Hepatocyte (in vitro differentiated cells): Measurements from ENCODE around the gene IL13RA1. TPM values are rescaled to one million over a fixed set of nuclear protein-coding genes. Genes with fewer than 3 reads are reported as not detected.
"Not testable (repeated sequence)": the region's sequence is repeated elsewhere in the genome, so short reads cannot be mapped to it uniquely, and the experiment has no call there.

Source experiments
- DNase-seq: peaks from one replicate; pipeline ENCODE4 v3.0.0-alpha.2; 2016; ENCODE audit warnings: low spot score
- H2AFZ ChIP-seq: fragments of 200-600 bp; sonication (generic); 2 replicates; pipeline ENCODE4 v1.6.0; 2016; ENCODE audit warnings: antibody characterized with exemption, mild to moderate bottlenecking
- H3K27ac ChIP-seq: fragments of 200-600 bp; sonication (generic); 2 replicates; pipeline ENCODE4 v1.5.1; 2016; ENCODE audit warnings: mild to moderate bottlenecking
- H3K27me3 ChIP-seq: fragments of 200-600 bp; sonication (generic); 2 replicates; pipeline ENCODE4 v1.6.1; 2016
- H3K36me3 ChIP-seq: fragments of 200-600 bp; sonication (generic); replicated peaks from 2 replicates; pipeline ENCODE4 v1.5.1; 2016; ENCODE audit warnings: low read depth; ENCODE audit not compliant: insufficient read depth
- H3K4me1 ChIP-seq: fragments of 200-600 bp; sonication (generic); 2 replicates; pipeline ENCODE4 v1.5.1; 2016; ENCODE audit warnings: mild to moderate bottlenecking, moderate library complexity; ENCODE audit not compliant: insufficient read depth
- H3K4me2 ChIP-seq: fragments of 200-600 bp; sonication (generic); 2 replicates; pipeline ENCODE4 v1.6.0; 2016
- H3K4me3 ChIP-seq: fragments of 200-600 bp; sonication (generic); 2 replicates; pipeline ENCODE4 v1.5.1; 2016; ENCODE audit warnings: mild to moderate bottlenecking
- H3K79me2 ChIP-seq: fragments of 200-600 bp; sonication (generic); 2 replicates; pipeline ENCODE4 v1.6.0; 2017; ENCODE audit warnings: mild to moderate bottlenecking
- H3K9me2 ChIP-seq: fragments of 200-600 bp; sonication (generic); replicated peaks from 2 replicates; pipeline ENCODE4 v1.6.0; 2017; ENCODE audit warnings: mild to moderate bottlenecking; ENCODE audit not compliant: insufficient read depth
- H3K9me3 ChIP-seq: fragments of 200-600 bp; sonication (generic); 2 replicates; pipeline ENCODE4 v1.5.1; 2016; ENCODE audit warnings: low read depth, mild to moderate bottlenecking
- H4K20me1 ChIP-seq: fragments of 200-600 bp; sonication (generic); 2 replicates; pipeline ENCODE4 v1.6.0; 2016; ENCODE audit warnings: mild to moderate bottlenecking; ENCODE audit not compliant: insufficient read depth, poor library complexity, severe bottlenecking
- CTCF ChIP-seq: fragments of 200-600 bp; sonication (generic); IDR thresholded peaks from 2 replicates; pipeline ENCODE4 v1.5.1; 2016; ENCODE audit warnings: antibody characterized with exemption, mild to moderate bottlenecking; ENCODE audit not compliant: poor library complexity
- EZH2 ChIP-seq: fragments of 200-600 bp; sonication (generic); IDR thresholded peaks from 2 replicates; pipeline ENCODE4 v1.6.1; 2016; ENCODE audit warnings: antibody characterized with exemption, mild to moderate bottlenecking, borderline replicate concordance
- EZH2phosphoT487 ChIP-seq: fragments of 200-600 bp; sonication (generic); IDR thresholded peaks from one replicate; pipeline ENCODE4 v1.6.1; 2018; ENCODE audit warnings: antibody characterized with exemption, mild to moderate bottlenecking, low read depth, moderate library complexity; ENCODE audit not compliant: unreplicated experiment, severe bottlenecking
- WGBS: methylation state at CpG from one replicate; pipeline ENCODE4 v1.1.6; 2016; ENCODE audit warnings: low lambda C conversion rate; ENCODE audit errors: missing lambda C conversion rate; 5-methylcytosine and 5-hydroxymethylcytosine counted together
- polyA plus RNA-seq: library from polyadenylated mRNA; unstranded; fragments of >200 nt; fragmentation: Nextera tagmentation; extraction: Ambion mirVana; gene quantifications from 2 replicates; pipeline ENCODE4 v1.2.1, GENCODE V29; 2016
- total RNA-seq: library from RNA; depleted of rRNA; stranded (reverse); fragments of >200 nt; gene quantifications from 2 replicates; pipeline ENCODE4 v1.2.3, GENCODE V29; 2014

The IL13RA1 gene
- total and polyA plus RNA-seq, 2 experiments from 2014 or later = 27.2 to 40.9 TPM

GRCh38 chrX:118730500-118731247 lies 3.3 kb downstream of the IL13RA1 start:
- Histone ChIP-seq H3K4me1 (peaks cover 6% of the 10 kb centered on the region), H4K20me1 (no peaks in the 10 kb centered on the region), H3K27me3 (no peaks in the 10 kb centered on the region), H2AFZ (no peak overlapping the region), H3K27ac (no peak overlapping the region), H3K79me2 (peaks cover 20% of the 10 kb centered on the region), H3K4me3 (no peak overlapping the region), H3K36me3 (no peaks in the 10 kb centered on the region), H3K9me3 (no peaks in the 10 kb centered on the region), H3K4me2 (no peak overlapping the region), H3K9me2 (no peaks in the 10 kb centered on the region)
- no peak for TF ChIP-seq EZH2
- TF ChIP-seq CTCF = no peak
- TF ChIP-seq EZH2phosphoT487 = no peak
- DNase-seq = no peak
- WGBS = 67% methylated on average over 4 of the region's 4 CpGs

GRCh38 chrX:118732551-118732950 lies 5.1 kb downstream of the IL13RA1 start:
- H2AFZ ChIP-seq, H3K27ac ChIP-seq, H3K9me2 ChIP-seq, H3K4me2 ChIP-seq, H3K4me1 ChIP-seq, H3K4me3 ChIP-seq, H3K27me3 ChIP-seq, H3K9me3 ChIP-seq, DNase-seq, H4K20me1 ChIP-seq, H3K36me3 ChIP-seq: not testable (repeated sequence)
- WGBS = 89% methylated on average over 3 of the region's 3 CpGs
- H3K79me2 ChIP-seq = peaks cover 28% of the 10 kb centered on the region

- DNase-seq = no peak
- no peaks in the 10 kb centered on the region for H3K4me1 ChIP-seq
- no peaks in the 10 kb centered on the region for H4K20me1 ChIP-seq
- no peak overlapping the region for H3K4me3 ChIP-seq
- TF ChIP-seq EZH2phosphoT487 (no peak), CTCF (no peak), EZH2 (no peak)
- H3K36me3 ChIP-seq = no peaks in the 10 kb centered on the region
- peaks cover 31% of the 10 kb centered on the region for H3K79me2 ChIP-seq
- WGBS = 94% methylated on average over 2 of the region's 2 CpGs
- no peak overlapping the region for H3K27ac ChIP-seq
- no peaks in the 10 kb centered on the region for H3K9me2 ChIP-seq
- no peak overlapping the region for H2AFZ ChIP-seq
- H3K27me3 ChIP-seq = no peaks in the 10 kb centered on the region
- peaks cover 3% of the 10 kb centered on the region for H3K9me3 ChIP-seq
- no peak overlapping the region for H3K4me2 ChIP-seq
Observed at GRCh38 chrX:118734909-118735308, 7.5 kb downstream of the IL13RA1 start.

GRCh38 chrX:118736394-118737010 lies 9.1 kb downstream of the IL13RA1 start:
- WGBS = 65% methylated on average over 7 of the region's 7 CpGs
- no peak overlapping the region for H3K27ac ChIP-seq

More at GRCh38 chrX:118736394-118737010, 9.1 kb downstream of the IL13RA1 start:
- TF ChIP-seq EZH2phosphoT487 (no peak), CTCF (no peak), EZH2 (no peak)
- Histone ChIP-seq H2AFZ (no peak overlapping the region), H3K4me1 (no peaks in the 10 kb centered on the region), H3K4me3 (no peak overlapping the region), H3K27me3 (no peaks in the 10 kb centered on the region), H3K4me2 (no peak overlapping the region), H3K9me3 (peaks cover 3% of the 10 kb centered on the region), H4K20me1 (no peaks in the 10 kb centered on the region), H3K79me2 (peaks cover 35% of the 10 kb centered on the region), H3K9me2 (no peaks in the 10 kb centered on the region), H3K36me3 (no peaks in the 10 kb centered on the region)
- DNase-seq = no peak
